Measurements from ENCODE around the gene LCE4A.

Gene LCE4A

GRCh38 chr1:152747831-152748230 lies 39.9 kb downstream of the LCE4A start:
- no peak for DNase-seq

- DNase-seq = no peak
These were observed 44.3 kb downstream of the LCE4A start for GRCh38 chr1:152752225-152752624.

- DNase-seq = no peak
These were observed 45.6 kb downstream of the LCE4A start for GRCh38 chr1:152753586-152753985.

- DNase-seq = no peak
These were observed 48.9 kb downstream of the LCE4A start for GRCh38 chr1:152756872-152757271.

- DNase-seq = no peak
These were observed 49.8 kb downstream of the LCE4A start, which contains the start of gene KPRP for GRCh38 chr1:152757747-152758146. Gene KPRP (plus strand): TSS chr1:152758025. CDS start chr1:152759589, 1,564 bp downstream.

GRCh38 chr1:152758636-152759035 lies 50.7 kb downstream of the LCE4A start:
- DNase-seq = no peak

All from CD4-positive, alpha-beta T cell treated with Interleukin-12 subunit alpha and Interleukin-12 subunit beta, for 1 hour (primary cell).